Measurements from ENCODE around the gene GPR142.

GPR142 gene

DNA sequence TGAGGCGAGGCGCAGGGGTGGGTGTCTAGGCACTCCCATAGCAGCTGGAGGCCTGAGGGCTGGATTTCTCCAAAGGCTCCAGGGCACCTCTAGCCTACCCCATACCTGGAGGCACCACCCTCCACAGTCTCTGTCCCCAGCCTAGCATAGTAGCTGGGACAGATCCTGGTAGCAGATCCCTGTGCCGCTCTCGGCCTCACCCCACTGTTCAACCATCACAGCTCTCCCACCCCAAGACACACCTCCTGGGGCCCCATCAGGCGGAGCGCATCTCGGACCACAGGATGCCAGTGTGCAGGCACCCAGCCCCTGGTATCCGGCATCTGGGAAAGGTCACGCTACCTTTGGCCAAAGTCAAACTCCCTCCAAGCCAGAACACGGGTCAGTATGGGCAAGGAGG, 12.7 kb upstream of the GPR142 start:
- TF ChIP-seq, protein P1, sequence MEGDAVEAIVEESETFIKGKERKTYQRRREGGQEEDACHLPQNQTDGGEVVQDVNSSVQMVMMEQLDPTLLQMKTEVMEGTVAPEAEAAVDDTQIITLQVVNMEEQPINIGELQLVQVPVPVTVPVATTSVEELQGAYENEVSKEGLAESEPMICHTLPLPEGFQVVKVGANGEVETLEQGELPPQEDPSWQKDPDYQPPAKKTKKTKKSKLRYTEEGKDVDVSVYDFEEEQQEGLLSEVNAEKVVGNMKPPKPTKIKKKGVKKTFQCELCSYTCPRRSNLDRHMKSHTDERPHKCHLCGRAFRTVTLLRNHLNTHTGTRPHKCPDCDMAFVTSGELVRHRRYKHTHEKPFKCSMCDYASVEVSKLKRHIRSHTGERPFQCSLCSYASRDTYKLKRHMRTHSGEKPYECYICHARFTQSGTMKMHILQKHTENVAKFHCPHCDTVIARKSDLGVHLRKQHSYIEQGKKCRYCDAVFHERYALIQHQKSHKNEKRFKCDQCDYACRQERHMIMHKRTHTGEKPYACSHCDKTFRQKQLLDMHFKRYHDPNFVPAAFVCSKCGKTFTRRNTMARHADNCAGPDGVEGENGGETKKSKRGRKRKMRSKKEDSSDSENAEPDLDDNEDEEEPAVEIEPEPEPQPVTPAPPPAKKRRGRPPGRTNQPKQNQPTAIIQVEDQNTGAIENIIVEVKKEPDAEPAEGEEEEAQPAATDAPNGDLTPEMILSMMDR (IDR thresholded peaks at IDR 0.05; ENCODE audit: low read depth, low read length) = no peak
- no peak for DNase-seq (ENCODE audit: extremely low read depth, low read depth)

- DNase-seq (ENCODE audit: extremely low read depth, low read depth) = no peak
- TF ChIP-seq, protein P1 (IDR thresholded peaks at IDR 0.05; ENCODE audit: low read depth, low read length) = no peak
Measured at GRCh38 chr17:74355065-74355464, 12.2 kb upstream of the GPR142 start.

DNA sequence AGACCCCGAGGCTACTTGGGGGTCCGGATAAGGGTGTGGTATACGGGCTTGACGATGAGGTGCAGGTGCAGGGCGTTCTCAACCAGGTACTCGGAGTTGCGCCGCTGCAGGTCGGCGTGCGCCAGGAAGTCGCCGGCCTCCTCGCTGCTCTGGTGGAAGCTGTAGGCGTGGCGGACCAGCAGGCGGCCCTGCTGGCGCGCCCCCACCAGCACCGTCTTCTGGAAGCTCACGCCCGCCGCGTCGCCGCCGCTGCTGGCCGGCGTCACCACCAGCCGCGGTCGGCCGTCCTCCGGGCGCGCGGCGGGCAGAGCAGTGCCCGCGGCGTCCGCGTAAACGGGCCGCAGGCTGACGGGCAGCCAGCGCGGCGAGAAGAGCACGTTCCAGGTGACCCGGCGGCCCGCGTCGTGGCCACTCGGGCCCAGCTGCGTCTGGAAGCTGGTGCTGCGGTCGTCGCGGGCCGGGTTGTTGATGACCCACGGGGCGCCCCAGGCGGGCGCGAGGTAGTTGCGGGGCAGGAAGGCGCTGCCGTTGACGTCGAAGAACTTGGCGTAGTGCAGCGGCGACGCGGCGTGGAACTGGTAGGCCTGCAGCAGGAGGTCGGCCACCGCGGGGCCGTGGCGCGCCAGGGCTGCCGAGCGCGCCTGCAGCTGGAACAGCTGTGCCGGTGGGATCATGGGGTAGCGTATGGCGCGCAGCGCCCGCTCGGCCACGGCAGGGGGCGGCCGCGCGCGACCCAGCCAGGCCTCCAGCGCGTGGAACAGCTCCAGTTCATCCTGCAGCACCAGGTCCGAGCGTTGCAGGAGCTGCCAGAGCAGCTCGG, 10.4 kb upstream of the GPR142 start:
- no peak for DNase-seq (ENCODE audit: extremely low read depth, low read depth)
- TF ChIP-seq, protein P1 (IDR thresholded peaks at IDR 0.05; ENCODE audit: low read depth, low read length) = no peak

GRCh38 chr17:74357466-74357809, 9.9 kb upstream of the GPR142 start:
- no peak for DNase-seq (ENCODE audit: extremely low read depth, low read depth)
- TF ChIP-seq, protein P1 (IDR thresholded peaks at IDR 0.05; ENCODE audit: low read depth, low read length) = no peak

GRCh38 chr17:74358697-74359096, 8.6 kb upstream of the GPR142 start:
- DNase-seq (ENCODE audit: extremely low read depth, low read depth) = no peak

DNA sequence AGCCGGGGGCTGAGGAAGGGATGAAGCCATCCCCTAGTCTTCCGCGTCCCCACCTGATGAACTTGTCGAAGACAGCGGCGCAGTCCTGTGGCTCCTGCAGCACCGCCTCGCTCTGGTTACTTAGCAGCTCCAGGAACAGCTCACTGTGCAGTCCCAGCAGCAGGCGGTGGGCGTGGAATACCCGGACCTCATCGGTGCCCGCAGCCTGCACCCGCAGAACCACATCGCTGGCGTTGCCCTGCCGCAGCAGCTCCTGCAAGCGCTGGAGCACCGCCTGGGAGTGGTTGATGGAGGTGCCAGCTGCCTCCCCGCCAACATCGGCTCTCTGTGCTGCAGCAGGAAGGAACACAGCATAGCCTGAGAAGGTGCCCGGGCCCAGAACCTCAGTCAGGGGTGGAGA, 7.4 kb upstream of the GPR142 start:
- TF ChIP-seq, protein P1 (IDR thresholded peaks at IDR 0.05; ENCODE audit: low read depth, low read length) = no peak
- no peak for DNase-seq (ENCODE audit: extremely low read depth, low read depth)

More at GRCh38 chr17:74358697-74359096, 8.6 kb upstream of the GPR142 start:
- TF ChIP-seq, protein P1 (IDR thresholded peaks at IDR 0.05; ENCODE audit: low read depth, low read length) = no peak

GRCh38 chr17:74360899-74361229, 6.4 kb upstream of the GPR142 start:
- DNase-seq (ENCODE audit: extremely low read depth, low read depth) = no peak
- TF ChIP-seq, protein P1 (IDR thresholded peaks at IDR 0.05; ENCODE audit: low read depth, low read length) = no peak

Data from AG09319 (cell line).